WTC11 (cell line): ENCODE data around the gene ABCC11. TPM values are rescaled to one million over a fixed set of nuclear protein-coding genes. Genes with fewer than 3 reads are reported as not detected.

Source experiments
- ATAC-seq: fragments of 200-7000 bp; cut with Tn5 transposase; 2 replicates; pipeline ENCODE4 v1.10.0; 2021; ENCODE audit warnings: mild to moderate bottlenecking, moderate library complexity
- CTCF ChIA-PET: fragments of 300-600 bp; sonication (Branson Sonifier 250); formaldehyde crosslinking; loops from one replicate; lab custom pipeline; 2021; ENCODE audit warnings: antibody characterized with exemption; lab: Charles Lee
- POLR2A ChIA-PET: fragments of 350-600 bp; sonication (Branson Sonifier 250); formaldehyde crosslinking; loops from one replicate; lab custom pipeline; 2021; ENCODE audit warnings: antibody characterized with exemption; lab: Charles Lee
- DNase-seq: peaks from one replicate; pipeline ENCODE4 v3.0.0; 2021; ENCODE audit warnings: low spot score
- H3K27ac Mint-ChIP-seq: 2 replicates; pipeline ENCODE4 v1.8.0; 2021; ENCODE audit warnings: mixed read lengths
- H3K27me3 Mint-ChIP-seq: 2 replicates; pipeline ENCODE4 v1.8.0; 2021; ENCODE audit warnings: low read depth, mild to moderate bottlenecking, moderate library complexity, mixed read lengths
- H3K36me3 Mint-ChIP-seq: 2 replicates; pipeline ENCODE4 v1.8.0; 2021; ENCODE audit warnings: mixed read lengths
- H3K4me1 Mint-ChIP-seq: 2 replicates; pipeline ENCODE4 v1.8.0; 2022; ENCODE audit warnings: mixed read lengths
- H3K4me3 Mint-ChIP-seq: 2 replicates; pipeline ENCODE4 v1.8.0; 2021; ENCODE audit warnings: mild to moderate bottlenecking, moderate library complexity, mixed read lengths
- H3K9me3 Mint-ChIP-seq: 2 replicates; pipeline ENCODE4 v1.8.0; 2021; ENCODE audit warnings: mixed read lengths
- ETV6 ChIP-seq: sonication (generic); formaldehyde crosslinking; IDR thresholded peaks from 2 replicates; pipeline ENCODE4 v1.8.1; 2022; ENCODE audit warnings: mild to moderate bottlenecking, missing genetic modification reagents
- GTF2I ChIP-seq: fragments of 250-450 bp; sonication (Bioruptor Pico); conservative IDR thresholded peaks from 2 replicates; pipeline ENCODE4 v1.4.0; 2021; ENCODE audit warnings: mild to moderate bottlenecking
- MAX ChIP-seq: sonication (generic); formaldehyde crosslinking; IDR thresholded peaks from 2 replicates; pipeline ENCODE4 v1.8.0; 2022; ENCODE audit warnings: mild to moderate bottlenecking, missing genetic modification reagents
- NR1H2 ChIP-seq: sonication (generic); formaldehyde crosslinking; IDR thresholded peaks from 2 replicates; pipeline ENCODE4 v1.9.0; 2021; ENCODE audit warnings: mild to moderate bottlenecking, moderate library complexity, missing genetic modification reagents
- NR2C2 ChIP-seq: sonication (generic); formaldehyde crosslinking; IDR thresholded peaks from 2 replicates; pipeline ENCODE4 v1.8.0; 2022; ENCODE audit warnings: mild to moderate bottlenecking, missing genetic modification reagents
- NR3C1 ChIP-seq: sonication (generic); formaldehyde crosslinking; conservative IDR thresholded peaks from 2 replicates; pipeline ENCODE4 v1.8.1; 2023; ENCODE audit warnings: low read depth, mild to moderate bottlenecking, missing genetic modification reagents
- PRDM15 ChIP-seq: sonication (generic); formaldehyde crosslinking; IDR thresholded peaks from 2 replicates; pipeline ENCODE4 v1.8.0; 2022; ENCODE audit warnings: missing genetic modification reagents
- PRRX2 ChIP-seq: fragments of 250-450 bp; sonication (Bioruptor Pico); IDR thresholded peaks from 2 replicates; pipeline ENCODE4 v1.8.0; 2021; ENCODE audit warnings: mild to moderate bottlenecking
- RELA ChIP-seq: sonication (generic); formaldehyde crosslinking; IDR thresholded peaks from 2 replicates; pipeline ENCODE4 v1.8.1; 2022; ENCODE audit warnings: missing genetic modification reagents, mild to moderate bottlenecking, borderline replicate concordance
- RORB ChIP-seq: fragments of 250-450 bp; sonication (Bioruptor Pico); IDR thresholded peaks from 2 replicates; pipeline ENCODE4 v1.9.0; 2021; ENCODE audit warnings: mild to moderate bottlenecking
- SMAD4 ChIP-seq: sonication (generic); formaldehyde crosslinking; IDR thresholded peaks from 2 replicates; pipeline ENCODE4 v1.8.0; 2022; ENCODE audit warnings: mild to moderate bottlenecking, missing genetic modification reagents
- USF2 ChIP-seq: sonication (generic); formaldehyde crosslinking; IDR thresholded peaks from 2 replicates; pipeline ENCODE4 v1.8.1; 2023; ENCODE audit warnings: mild to moderate bottlenecking, missing genetic modification reagents, moderate library complexity
- ZBTB21 ChIP-seq: sonication (generic); formaldehyde crosslinking; IDR thresholded peaks from 2 replicates; pipeline ENCODE4 v1.8.1; 2023; ENCODE audit warnings: mild to moderate bottlenecking, missing genetic modification reagents, borderline replicate concordance
- ZNF232 ChIP-seq: sonication (generic); formaldehyde crosslinking; IDR thresholded peaks from 2 replicates; pipeline ENCODE4 v1.8.0; 2022; ENCODE audit warnings: mild to moderate bottlenecking, missing genetic modification reagents
- ZNF263 ChIP-seq: sonication (generic); formaldehyde crosslinking; IDR thresholded peaks from 2 replicates; pipeline ENCODE4 v1.8.1; 2022; ENCODE audit warnings: low read depth, mild to moderate bottlenecking, moderate library complexity, missing genetic modification reagents
- total RNA-seq: library from RNA; stranded (reverse); gene quantifications from 3 replicates; pipeline ENCODE4 v1.2.3, GENCODE V29; 2021
- TF ChIP-seq, protein P1 (sequence below): sonication (generic); formaldehyde crosslinking; IDR thresholded peaks from 2 replicates; pipeline ENCODE4 v1.8.0; 2023; ENCODE audit warnings: missing genetic modification reagents, mild to moderate bottlenecking, borderline replicate concordance
- TF ChIP-seq, protein P2 (sequence below): sonication (generic); formaldehyde crosslinking; IDR thresholded peaks from 2 replicates; pipeline ENCODE4 v1.8.0; 2022; ENCODE audit warnings: mild to moderate bottlenecking, missing genetic modification reagents
- TF ChIP-seq, protein P3 (sequence below): sonication (generic); formaldehyde crosslinking; IDR thresholded peaks from 2 replicates; pipeline ENCODE4 v1.8.1; 2023; ENCODE audit warnings: mild to moderate bottlenecking, moderate library complexity, missing genetic modification reagents
- TF ChIP-seq, protein P4 (sequence below): sonication (generic); formaldehyde crosslinking; IDR thresholded peaks from 2 replicates; pipeline ENCODE4 v1.8.1; 2022; ENCODE audit warnings: low read depth, missing genetic modification reagents, borderline replicate concordance

The ABCC11 gene
- total RNA-seq, 1 experiment from 2014 or later = not detected

GRCh38 chr16:48131201-48131935 lies 116.0 kb downstream of the ABCC11 start (continued):
- TF ChIP-seq, protein P1, sequence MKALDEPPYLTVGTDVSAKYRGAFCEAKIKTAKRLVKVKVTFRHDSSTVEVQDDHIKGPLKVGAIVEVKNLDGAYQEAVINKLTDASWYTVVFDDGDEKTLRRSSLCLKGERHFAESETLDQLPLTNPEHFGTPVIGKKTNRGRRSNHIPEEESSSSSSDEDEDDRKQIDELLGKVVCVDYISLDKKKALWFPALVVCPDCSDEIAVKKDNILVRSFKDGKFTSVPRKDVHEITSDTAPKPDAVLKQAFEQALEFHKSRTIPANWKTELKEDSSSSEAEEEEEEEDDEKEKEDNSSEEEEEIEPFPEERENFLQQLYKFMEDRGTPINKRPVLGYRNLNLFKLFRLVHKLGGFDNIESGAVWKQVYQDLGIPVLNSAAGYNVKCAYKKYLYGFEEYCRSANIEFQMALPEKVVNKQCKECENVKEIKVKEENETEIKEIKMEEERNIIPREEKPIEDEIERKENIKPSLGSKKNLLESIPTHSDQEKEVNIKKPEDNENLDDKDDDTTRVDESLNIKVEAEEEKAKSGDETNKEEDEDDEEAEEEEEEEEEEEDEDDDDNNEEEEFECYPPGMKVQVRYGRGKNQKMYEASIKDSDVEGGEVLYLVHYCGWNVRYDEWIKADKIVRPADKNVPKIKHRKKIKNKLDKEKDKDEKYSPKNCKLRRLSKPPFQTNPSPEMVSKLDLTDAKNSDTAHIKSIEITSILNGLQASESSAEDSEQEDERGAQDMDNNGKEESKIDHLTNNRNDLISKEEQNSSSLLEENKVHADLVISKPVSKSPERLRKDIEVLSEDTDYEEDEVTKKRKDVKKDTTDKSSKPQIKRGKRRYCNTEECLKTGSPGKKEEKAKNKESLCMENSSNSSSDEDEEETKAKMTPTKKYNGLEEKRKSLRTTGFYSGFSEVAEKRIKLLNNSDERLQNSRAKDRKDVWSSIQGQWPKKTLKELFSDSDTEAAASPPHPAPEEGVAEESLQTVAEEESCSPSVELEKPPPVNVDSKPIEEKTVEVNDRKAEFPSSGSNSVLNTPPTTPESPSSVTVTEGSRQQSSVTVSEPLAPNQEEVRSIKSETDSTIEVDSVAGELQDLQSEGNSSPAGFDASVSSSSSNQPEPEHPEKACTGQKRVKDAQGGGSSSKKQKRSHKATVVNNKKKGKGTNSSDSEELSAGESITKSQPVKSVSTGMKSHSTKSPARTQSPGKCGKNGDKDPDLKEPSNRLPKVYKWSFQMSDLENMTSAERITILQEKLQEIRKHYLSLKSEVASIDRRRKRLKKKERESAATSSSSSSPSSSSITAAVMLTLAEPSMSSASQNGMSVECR (CRISPR knock-in tag) = no peak
- TF ChIP-seq NR1H2 (CRISPR knock-in tag) (no peak), SMAD4 (CRISPR knock-in tag) (no peak), ETV6 (no peak)
- TF ChIP-seq, protein P2, sequence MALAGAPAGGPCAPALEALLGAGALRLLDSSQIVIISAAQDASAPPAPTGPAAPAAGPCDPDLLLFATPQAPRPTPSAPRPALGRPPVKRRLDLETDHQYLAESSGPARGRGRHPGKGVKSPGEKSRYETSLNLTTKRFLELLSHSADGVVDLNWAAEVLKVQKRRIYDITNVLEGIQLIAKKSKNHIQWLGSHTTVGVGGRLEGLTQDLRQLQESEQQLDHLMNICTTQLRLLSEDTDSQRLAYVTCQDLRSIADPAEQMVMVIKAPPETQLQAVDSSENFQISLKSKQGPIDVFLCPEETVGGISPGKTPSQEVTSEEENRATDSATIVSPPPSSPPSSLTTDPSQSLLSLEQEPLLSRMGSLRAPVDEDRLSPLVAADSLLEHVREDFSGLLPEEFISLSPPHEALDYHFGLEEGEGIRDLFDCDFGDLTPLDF (CRISPR knock-in tag) = no peak
- TF ChIP-seq, all 79 proteins: peak for 0

- peaks cover 9% of the 10 kb centered on the region for H3K4me1 Mint-ChIP-seq
- H3K9me3 Mint-ChIP-seq = no peaks in the 10 kb centered on the region
- H3K36me3 Mint-ChIP-seq = no peaks in the 10 kb centered on the region
- POLR2A ChIA-PET = no interaction called here
- ATAC-seq (no peak), DNase-seq (no peak)
- CTCF ChIA-PET = no interaction called here
- no peak overlapping the region for H3K4me3 Mint-ChIP-seq
- H3K27me3 Mint-ChIP-seq = no peaks in the 10 kb centered on the region
- H3K27ac Mint-ChIP-seq = no peak overlapping the region
- TF ChIP-seq RELA (no peak), PRDM15 (no peak), NR2C2 (no peak), ZNF263 (CRISPR knock-in tag) (no peak), RORB (CRISPR knock-in tag) (no peak), ZBTB21 (no peak), NR1H2 (CRISPR knock-in tag) (no peak), PRRX2 (CRISPR knock-in tag) (no peak), MAX (no peak), USF2 (CRISPR knock-in tag) (no peak), NR3C1 (CRISPR knock-in tag) (no peak), GTF2I (CRISPR knock-in tag) (no peak), ZNF232 (no peak)
- TF ChIP-seq, protein P3, sequence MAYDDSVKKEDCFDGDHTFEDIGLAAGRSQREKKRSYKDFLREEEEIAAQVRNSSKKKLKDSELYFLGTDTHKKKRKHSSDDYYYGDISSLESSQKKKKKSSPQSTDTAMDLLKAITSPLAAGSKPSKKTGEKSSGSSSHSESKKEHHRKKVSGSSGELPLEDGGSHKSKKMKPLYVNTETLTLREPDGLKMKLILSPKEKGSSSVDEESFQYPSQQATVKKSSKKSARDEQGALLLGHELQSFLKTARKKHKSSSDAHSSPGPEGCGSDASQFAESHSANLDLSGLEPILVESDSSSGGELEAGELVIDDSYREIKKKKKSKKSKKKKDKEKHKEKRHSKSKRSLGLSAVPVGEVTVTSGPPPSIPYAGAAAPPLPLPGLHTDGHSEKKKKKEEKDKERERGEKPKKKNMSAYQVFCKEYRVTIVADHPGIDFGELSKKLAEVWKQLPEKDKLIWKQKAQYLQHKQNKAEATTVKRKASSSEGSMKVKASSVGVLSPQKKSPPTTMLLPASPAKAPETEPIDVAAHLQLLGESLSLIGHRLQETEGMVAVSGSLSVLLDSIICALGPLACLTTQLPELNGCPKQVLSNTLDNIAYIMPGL = no peak
- TF ChIP-seq, protein P4, sequence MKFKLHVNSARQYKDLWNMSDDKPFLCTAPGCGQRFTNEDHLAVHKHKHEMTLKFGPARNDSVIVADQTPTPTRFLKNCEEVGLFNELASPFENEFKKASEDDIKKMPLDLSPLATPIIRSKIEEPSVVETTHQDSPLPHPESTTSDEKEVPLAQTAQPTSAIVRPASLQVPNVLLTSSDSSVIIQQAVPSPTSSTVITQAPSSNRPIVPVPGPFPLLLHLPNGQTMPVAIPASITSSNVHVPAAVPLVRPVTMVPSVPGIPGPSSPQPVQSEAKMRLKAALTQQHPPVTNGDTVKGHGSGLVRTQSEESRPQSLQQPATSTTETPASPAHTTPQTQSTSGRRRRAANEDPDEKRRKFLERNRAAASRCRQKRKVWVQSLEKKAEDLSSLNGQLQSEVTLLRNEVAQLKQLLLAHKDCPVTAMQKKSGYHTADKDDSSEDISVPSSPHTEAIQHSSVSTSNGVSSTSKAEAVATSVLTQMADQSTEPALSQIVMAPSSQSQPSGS (CRISPR knock-in tag) = no peak
These were observed 117.4 kb downstream of the ABCC11 start for GRCh38 chr16:48129926-48130325.
